Measurements from ENCODE around the gene ERC2.
A peak's percentile ranks its signal among the peaks of the same experiment; 100 is the strongest.

The ERC2 gene

DNA sequence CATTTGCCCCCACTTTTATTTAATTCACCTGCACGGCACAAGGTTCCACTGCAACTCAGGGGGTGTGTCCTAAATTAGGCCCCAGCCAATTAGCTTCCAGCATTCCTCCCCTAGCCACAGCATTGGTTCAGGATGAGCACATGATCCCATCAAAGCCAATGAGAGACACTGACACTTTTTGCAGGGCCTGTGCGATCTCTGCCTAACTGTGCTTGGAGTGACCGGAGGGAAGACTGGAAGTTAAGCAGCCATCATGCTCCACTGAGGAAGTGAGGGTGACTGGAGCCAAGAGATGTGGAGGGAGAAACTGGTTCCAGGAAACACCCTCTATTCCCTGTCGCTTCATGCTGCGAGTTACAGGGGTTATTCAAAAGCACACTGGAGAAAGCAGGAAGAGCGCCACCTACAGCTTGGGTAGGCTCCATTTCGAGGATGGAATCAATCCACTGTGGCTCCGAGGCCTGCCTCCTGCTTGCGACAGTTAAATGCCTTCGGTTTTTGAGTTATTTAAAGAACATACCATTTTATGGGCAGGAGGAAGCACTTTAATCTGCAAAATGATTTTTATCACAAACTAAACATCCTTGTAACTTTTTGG lies 858.9 kb downstream of the ERC2 start:
- H3K4me3 ChIP-seq (replicated peaks; ENCODE audit: low read depth, low read length), result no peak overlapping the region
- TF ChIP-seq, protein P1, sequence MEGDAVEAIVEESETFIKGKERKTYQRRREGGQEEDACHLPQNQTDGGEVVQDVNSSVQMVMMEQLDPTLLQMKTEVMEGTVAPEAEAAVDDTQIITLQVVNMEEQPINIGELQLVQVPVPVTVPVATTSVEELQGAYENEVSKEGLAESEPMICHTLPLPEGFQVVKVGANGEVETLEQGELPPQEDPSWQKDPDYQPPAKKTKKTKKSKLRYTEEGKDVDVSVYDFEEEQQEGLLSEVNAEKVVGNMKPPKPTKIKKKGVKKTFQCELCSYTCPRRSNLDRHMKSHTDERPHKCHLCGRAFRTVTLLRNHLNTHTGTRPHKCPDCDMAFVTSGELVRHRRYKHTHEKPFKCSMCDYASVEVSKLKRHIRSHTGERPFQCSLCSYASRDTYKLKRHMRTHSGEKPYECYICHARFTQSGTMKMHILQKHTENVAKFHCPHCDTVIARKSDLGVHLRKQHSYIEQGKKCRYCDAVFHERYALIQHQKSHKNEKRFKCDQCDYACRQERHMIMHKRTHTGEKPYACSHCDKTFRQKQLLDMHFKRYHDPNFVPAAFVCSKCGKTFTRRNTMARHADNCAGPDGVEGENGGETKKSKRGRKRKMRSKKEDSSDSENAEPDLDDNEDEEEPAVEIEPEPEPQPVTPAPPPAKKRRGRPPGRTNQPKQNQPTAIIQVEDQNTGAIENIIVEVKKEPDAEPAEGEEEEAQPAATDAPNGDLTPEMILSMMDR (IDR thresholded peaks at IDR 0.05; ENCODE audit: low read depth, low read length, missing control alignments), result peak; percentile 12
- DNase-seq (ENCODE audit: extremely low read depth, low read depth), result no peak

DNA sequence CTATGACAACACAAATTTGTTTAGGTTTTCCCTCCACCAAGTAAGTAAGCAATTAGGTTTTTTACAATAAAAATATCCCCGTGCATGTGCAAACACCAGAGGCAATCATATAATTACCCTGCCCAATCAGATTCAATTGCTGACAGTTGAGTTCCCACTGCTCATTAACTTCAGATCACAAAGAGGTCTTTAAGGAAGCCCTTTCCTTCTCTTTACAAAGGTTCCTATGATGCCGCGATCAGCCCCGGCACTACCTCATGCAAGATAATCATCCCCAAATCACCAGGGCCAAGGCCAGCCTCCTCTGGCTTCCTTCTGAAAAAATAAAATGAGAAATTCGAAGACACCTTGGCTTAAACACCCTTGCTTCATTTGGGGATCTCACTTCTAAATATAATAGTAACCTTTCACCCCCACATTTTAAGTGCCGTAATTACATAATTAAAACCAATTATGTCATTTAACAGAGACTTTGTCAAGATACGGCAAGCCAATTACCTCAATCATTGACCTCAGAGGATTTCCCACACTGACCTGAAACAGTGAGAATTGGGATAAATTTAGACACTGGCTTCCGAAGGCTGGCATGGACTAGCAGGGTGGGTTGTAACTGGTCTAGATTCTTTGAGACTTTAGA lies 859.8 kb downstream of the ERC2 start:
- no peak for DNase-seq (ENCODE audit: extremely low read depth, low read depth)
- TF ChIP-seq, protein P1 (IDR thresholded peaks at IDR 0.05; ENCODE audit: low read depth, low read length, missing control alignments), result no peak
- no peak overlapping the region for H3K4me3 ChIP-seq (replicated peaks; ENCODE audit: low read depth, low read length)

DNA sequence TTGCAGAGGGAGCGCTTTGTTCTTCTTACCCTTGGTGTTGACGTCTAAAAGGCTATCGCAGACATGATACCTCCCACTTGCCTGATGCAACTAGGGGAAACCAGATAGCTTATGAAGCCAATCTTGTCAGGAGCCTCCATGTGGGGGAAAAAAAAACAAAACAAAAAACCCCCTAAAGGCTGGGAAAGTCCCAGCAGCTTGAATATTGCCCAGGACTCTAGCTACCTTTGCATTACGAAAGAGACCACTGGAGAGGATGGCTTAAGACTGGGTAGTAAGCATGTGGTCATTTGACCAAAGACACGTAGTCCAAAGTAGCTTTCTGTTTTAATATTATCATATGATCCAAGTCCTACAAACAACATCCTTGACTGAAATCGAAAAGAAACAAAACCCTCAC lies 860.4 kb downstream of the ERC2 start:
- no peak overlapping the region for H3K4me3 ChIP-seq (replicated peaks; ENCODE audit: low read depth, low read length)
- TF ChIP-seq, protein P1 (IDR thresholded peaks at IDR 0.05; ENCODE audit: low read depth, low read length, missing control alignments), result no peak
- DNase-seq (ENCODE audit: extremely low read depth, low read depth), result no peak

DNA sequence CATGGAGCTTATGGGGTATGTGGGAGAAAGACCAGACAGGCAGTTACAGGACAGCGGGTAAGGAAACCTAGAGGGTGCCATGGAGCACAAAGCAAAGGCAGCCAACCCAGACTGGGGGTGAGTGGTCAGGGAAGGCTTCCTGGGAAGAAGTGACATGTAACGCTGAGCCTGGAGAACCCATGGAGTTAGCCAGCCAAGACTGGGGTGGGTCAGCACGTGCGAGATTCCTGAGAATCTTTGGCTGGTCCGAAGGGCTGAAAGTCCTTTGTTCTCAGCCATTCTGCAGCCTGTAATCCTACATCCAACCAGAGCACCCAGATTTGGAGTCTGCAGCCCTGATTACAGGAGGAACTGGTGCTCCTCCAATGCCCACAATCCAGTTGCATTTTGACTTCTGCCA lies 861.1 kb downstream of the ERC2 start:
- no peak overlapping the region for H3K4me3 ChIP-seq (replicated peaks; ENCODE audit: low read depth, low read length)
- TF ChIP-seq, protein P1 (IDR thresholded peaks at IDR 0.05; ENCODE audit: low read depth, low read length, missing control alignments), result no peak
- DNase-seq (ENCODE audit: extremely low read depth, low read depth), result no peak

DNA sequence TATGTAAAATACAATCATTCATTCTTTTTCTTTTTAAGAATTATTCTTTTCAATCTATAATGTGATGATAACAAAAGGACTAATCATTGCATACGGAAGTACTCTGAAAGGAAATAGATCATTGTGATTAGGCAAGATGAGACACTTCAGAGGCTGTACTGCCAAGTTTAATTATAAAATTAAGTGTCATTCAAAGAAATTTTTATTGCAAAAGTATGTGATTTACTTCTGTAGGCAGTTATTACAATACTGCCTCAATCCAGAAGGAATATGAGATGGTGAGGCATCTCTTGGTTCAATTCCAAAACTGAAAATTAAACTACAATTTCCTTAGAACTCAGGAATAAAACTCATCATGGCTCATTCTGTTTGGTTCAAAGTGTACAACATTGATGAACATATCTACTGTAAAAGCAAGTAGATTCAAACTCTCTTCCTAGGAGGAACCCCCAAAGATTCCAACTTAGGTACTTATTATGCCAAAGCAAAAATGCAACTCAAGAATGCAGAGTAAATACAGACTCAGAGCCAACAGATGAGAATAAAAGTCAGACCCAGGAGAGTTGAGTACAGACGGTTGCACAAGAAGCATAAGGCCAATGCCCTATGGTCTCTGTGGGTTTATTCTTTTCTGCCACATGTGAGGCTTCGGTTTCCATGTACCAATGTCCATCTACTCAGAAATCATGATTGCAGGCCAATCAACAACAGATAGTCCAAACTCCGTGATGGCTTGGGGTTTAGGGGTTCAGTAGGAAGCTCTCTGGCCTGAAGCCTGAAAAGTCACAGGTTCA lies 862.6 kb downstream of the ERC2 start:
- no peak overlapping the region for H3K4me3 ChIP-seq (replicated peaks; ENCODE audit: low read depth, low read length)
- no peak for DNase-seq (ENCODE audit: extremely low read depth, low read depth)
- TF ChIP-seq, protein P1 (IDR thresholded peaks at IDR 0.05; ENCODE audit: low read depth, low read length, missing control alignments), result no peak

DNA sequence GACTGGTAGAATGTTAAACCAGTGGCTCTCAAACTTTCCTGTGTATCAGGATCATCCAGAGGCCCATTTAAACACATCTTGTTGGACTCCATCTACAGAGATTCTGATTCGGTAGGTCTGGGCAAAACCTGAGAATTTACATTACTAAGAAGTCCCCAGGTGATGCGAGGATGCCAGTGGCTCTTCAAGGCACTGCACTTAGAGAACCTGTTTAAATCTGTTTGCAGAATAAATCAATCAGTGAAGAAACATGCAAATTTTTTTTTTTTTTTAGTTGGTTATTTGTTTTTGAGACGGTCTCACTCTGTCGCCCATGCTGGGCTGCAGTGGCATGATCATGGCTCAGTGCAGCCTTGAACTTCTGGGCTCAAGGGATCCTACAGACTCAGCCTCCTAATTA lies 863.4 kb downstream of the ERC2 start:
- DNase-seq (ENCODE audit: extremely low read depth, low read depth), result no peak
- no peak overlapping the region for H3K4me3 ChIP-seq (replicated peaks; ENCODE audit: low read depth, low read length)
- TF ChIP-seq, protein P1 (IDR thresholded peaks at IDR 0.05; ENCODE audit: low read depth, low read length, missing control alignments), result no peak
